NK-92 (cell line): Measurements from ENCODE around the gene ANXA10.

Experiments used
- DNase-seq: peaks from one replicate; lab custom pipeline; 2025; ENCODE audit not compliant: unreplicated experiment; lab: John Stamatoyannopoulos, UW

The ANXA10 gene

GRCh38 chr4:168220893-168221292 lies 128.6 kb downstream of the ANXA10 start:
- no peak for DNase-seq

GRCh38 chr4:168221301-168221700 lies 129.0 kb downstream of the ANXA10 start:
- DNase-seq: no peak
